ENCODE data around the gene DPP4. TPM values are rescaled to one million over a fixed set of nuclear protein-coding genes. Genes with fewer than 3 reads are reported as not detected.

DPP4 gene
- total RNA-seq, 2 donors from 2014 or later = 25.5 to 40.5 TPM

GRCh38 chr2:162106746-162107145 is 32.7 kb upstream of the DPP4 start:
- no peaks in the 10 kb centered on the region for H3K27me3 ChIP-seq
- H3K4me1 ChIP-seq = no peaks in the 10 kb centered on the region
- intact Hi-C loops (cut with DNase I) = no loop called here
- H3K36me3 ChIP-seq = no peaks in the 10 kb centered on the region
- no peak overlapping the region for H3K27ac ChIP-seq
- no peaks in the 10 kb centered on the region for H3K9me3 ChIP-seq
- no peak for TF ChIP-seq CTCF (IDR thresholded peaks at IDR 0.05)
- H3K4me3 ChIP-seq = no peak overlapping the region
- no peak for DNase-seq
- H3K9ac ChIP-seq (ENCODE audit: low read depth in 2 of 2, low read length in 2 of 2) = no peak overlapping the region

- Histone ChIP-seq H3K9ac (ENCODE audit: low read depth in 2 of 2, low read length in 2 of 2) (no peak overlapping the region), H3K9me3 (no peaks in the 10 kb centered on the region), H3K36me3 (no peaks in the 10 kb centered on the region), H3K27me3 (no peaks in the 10 kb centered on the region), H3K4me3 (no peak overlapping the region), H3K4me1 (no peaks in the 10 kb centered on the region), H3K27ac (no peak overlapping the region)
- DNase-seq = no peak
- intact Hi-C loops (cut with DNase I) = no loop called here
- TF ChIP-seq CTCF (IDR thresholded peaks at IDR 0.05) = no peak
Observed at GRCh38 chr2:162106146-162106551, 32.1 kb upstream of the DPP4 start.

GRCh38 chr2:162103443-162104009 is 29.5 kb upstream of the DPP4 start:
- Histone ChIP-seq H3K9me3 (no peaks in the 10 kb centered on the region), H3K36me3 (no peaks in the 10 kb centered on the region), H3K27me3 (no peaks in the 10 kb centered on the region), H3K9ac (ENCODE audit: low read depth in 2 of 2, low read length in 2 of 2) (no peak overlapping the region), H3K4me3 (no peak overlapping the region), H3K27ac (no peak overlapping the region), H3K4me1 (no peaks in the 10 kb centered on the region)
- TF ChIP-seq CTCF (IDR thresholded peaks at IDR 0.05) = no peak
- intact Hi-C loops (cut with DNase I) = no loop called here
- DNase-seq = no peak

GRCh38 chr2:162100579-162100978 is 26.6 kb upstream of the DPP4 start:
- no peak for DNase-seq

GRCh38 chr2:162099836-162100235 is 25.8 kb upstream of the DPP4 start:
- H3K36me3 ChIP-seq = no peaks in the 10 kb centered on the region
- no peak for TF ChIP-seq CTCF (IDR thresholded peaks at IDR 0.05)
- H3K9me3 ChIP-seq = no peaks in the 10 kb centered on the region
- H3K4me1 ChIP-seq = no peaks in the 10 kb centered on the region
- no peak overlapping the region for H3K9ac ChIP-seq (ENCODE audit: low read depth in 2 of 2, low read length in 2 of 2)
- intact Hi-C loops (cut with DNase I) = no loop called here
- no peak overlapping the region for H3K4me3 ChIP-seq
- H3K27ac ChIP-seq = no peak overlapping the region
- no peak for DNase-seq
- H3K27me3 ChIP-seq = no peaks in the 10 kb centered on the region

More at GRCh38 chr2:162100579-162100978, 26.6 kb upstream of the DPP4 start:
- intact Hi-C loops (cut with DNase I) = no loop called here
- Histone ChIP-seq H3K4me3 (no peak overlapping the region), H3K27ac (no peak overlapping the region), H3K27me3 (no peaks in the 10 kb centered on the region), H3K36me3 (no peaks in the 10 kb centered on the region), H3K4me1 (no peaks in the 10 kb centered on the region), H3K9ac (ENCODE audit: low read depth in 2 of 2, low read length in 2 of 2) (no peak overlapping the region), H3K9me3 (no peaks in the 10 kb centered on the region)
- TF ChIP-seq CTCF (IDR thresholded peaks at IDR 0.05) = no peak
